Mononuclear cell (primary cell): ENCODE measurements around the gene SOS1. TPM values are rescaled to one million over a fixed set of nuclear protein-coding genes. Genes with fewer than 3 reads are reported as not detected.

ENCODE experiments used
- H3K27me3 ChIP-seq: 2 replicates; pipeline ENCODE4 v1.6.0; 2011; ENCODE audit warnings: low read length, control low read depth; ENCODE audit not compliant: insufficient read depth
- H3K4me1 ChIP-seq: 2 replicates; pipeline ENCODE4 v1.5.1; 2011; ENCODE audit warnings: mild to moderate bottlenecking, low read length, control low read depth; ENCODE audit not compliant: insufficient read depth
- H3K4me3 ChIP-seq: 2 replicates; pipeline ENCODE4 v1.5.1; 2011; ENCODE audit warnings: mild to moderate bottlenecking, low read length, moderate library complexity
- H3K9me3 ChIP-seq: 2 replicates; pipeline ENCODE4 v1.5.1; 2011; ENCODE audit warnings: low read depth, mild to moderate bottlenecking, control low read depth, low read length
- total RNA-seq: library from RNA; depleted of rRNA; stranded (reverse); fragments of >200 nt; gene quantifications from one replicate; pipeline ENCODE4 v1.2.3, GENCODE V29; 2012

SOS1 gene
- total RNA-seq, 1 donor: 10.0 TPM

DNA sequence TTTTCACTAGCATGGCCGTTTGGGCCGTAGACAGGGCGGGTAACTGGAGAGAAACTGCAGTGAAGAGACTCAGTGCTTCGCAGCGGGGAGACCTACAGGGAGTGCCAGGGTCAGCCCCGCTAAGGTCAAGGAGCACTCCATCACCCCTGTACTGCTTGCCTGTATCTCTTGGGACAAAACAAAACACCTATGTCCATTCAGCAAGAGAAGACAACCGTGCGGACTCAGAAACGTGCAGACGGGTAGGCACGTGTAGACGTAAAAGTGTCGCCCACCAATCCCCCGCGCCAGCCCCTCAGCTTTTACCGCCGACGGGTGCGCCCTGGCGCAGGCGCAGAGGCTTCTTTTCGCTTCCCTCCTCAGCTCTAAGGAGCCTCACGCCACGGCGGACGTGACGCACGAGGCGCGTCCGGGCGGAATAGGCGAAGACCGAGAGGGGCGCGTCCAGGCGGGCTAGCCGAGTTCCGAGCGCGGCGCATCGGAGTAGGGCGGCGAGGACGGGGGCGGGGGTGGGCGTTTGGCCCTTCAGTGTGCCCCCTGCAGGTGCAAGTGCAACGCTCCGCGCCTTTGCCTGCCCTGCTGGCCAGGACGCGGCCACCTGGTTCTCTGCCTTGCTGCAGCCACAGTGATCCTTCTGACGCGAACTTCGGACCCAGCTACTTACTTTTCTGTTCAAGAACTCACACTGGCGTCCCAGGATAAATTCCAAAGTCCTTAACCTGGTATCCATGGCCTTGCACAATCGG lies 3.3 kb upstream of the SOS1 start:
- Histone ChIP-seq H3K4me3 (peak overlapping the region; percentile 95), H3K4me1 (peaks cover 55% of the 10 kb centered on the region), H3K27me3 (no peaks in the 10 kb centered on the region), H3K9me3 (no peaks in the 10 kb centered on the region)

DNA sequence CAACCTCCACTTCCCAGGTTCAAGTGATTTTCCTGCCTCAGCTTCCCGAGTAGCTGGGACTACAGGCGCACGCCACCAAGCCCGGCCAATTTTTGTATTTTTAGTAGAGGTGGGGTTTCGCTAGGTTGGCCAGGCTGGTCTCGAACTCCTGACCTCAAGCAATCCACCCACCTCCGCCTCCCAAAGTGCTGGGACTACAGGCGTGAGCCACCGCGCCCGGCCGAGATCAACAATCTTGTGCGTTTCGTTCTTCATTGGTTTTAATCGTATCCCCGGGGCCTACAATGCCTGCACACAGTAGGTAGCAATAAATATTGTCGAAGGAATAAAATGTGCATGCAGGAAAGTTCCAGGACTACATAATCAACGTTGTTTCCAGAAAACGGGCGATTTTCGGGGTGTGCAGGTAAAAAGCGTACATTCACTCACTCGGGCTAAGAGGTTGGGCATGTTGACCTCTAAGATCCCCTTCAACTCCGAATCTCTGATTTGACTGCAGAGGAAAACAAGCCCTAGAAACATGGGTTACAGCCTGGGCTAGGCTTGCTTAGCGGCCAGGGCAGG lies 2.7 kb upstream of the SOS1 start:
- H3K4me1 ChIP-seq: peaks cover 55% of the 10 kb centered on the region
- H3K9me3 ChIP-seq: no peaks in the 10 kb centered on the region
- no peaks in the 10 kb centered on the region for H3K27me3 ChIP-seq
- H3K4me3 ChIP-seq: peak overlapping the region; percentile 95

DNA sequence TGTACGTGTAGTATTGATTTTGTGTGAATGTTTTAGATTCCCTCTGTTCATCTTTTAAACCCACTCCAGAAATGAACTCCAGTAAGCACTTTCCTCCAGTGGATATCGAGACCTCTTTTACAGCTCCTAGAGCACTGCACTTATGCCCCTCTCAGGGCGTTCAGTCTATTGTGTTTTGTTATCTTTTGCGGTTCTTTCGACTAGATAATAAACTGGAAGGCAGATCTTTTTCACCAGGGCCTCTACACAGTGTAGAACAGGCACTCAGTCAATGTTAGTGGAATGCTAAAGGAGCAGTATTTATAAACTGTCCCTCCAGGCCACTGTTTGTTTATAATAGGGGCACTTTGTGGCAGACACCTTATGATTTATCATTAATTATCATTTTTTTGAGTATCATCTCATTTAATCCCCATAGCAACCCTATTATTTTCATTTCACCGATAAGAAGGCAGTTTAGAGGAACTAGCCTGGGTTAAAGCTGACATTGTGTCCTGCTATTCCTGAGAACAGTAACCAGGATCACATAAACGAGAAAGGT lies 742 bp upstream of the SOS1 start:
- Histone ChIP-seq H3K4me1 (peaks cover 55% of the 10 kb centered on the region), H3K27me3 (no peaks in the 10 kb centered on the region), H3K4me3 (peak overlapping the region; percentile 74), H3K9me3 (no peaks in the 10 kb centered on the region)

DNA sequence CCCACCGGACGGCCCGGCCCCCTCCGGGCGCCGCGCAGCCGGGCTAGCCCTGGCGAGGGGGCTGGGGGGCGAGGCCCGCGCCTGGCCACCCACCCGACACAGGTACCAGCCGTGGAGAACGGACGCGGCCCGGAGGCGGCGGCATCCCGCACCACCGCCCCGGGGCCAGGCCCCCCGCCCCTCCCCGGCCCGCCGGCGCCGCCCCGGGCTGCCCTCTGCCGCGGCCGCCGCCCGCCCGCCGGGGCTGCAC lies 405 bp downstream of the SOS1 start:
- H3K27me3 ChIP-seq: no peaks in the 10 kb centered on the region
- H3K9me3 ChIP-seq: no peaks in the 10 kb centered on the region
- peak overlapping the region; percentile 74 for H3K4me3 ChIP-seq
- H3K4me1 ChIP-seq: peaks cover 57% of the 10 kb centered on the region

- H3K4me3 ChIP-seq: peak overlapping the region; percentile 74
- no peaks in the 10 kb centered on the region for H3K27me3 ChIP-seq
- peaks cover 54% of the 10 kb centered on the region for H3K4me1 ChIP-seq
- H3K9me3 ChIP-seq: no peaks in the 10 kb centered on the region
Observed at GRCh38 chr2:39119732-39120520, 925 bp downstream of the SOS1 start.

- Histone ChIP-seq H3K27me3 (no peaks in the 10 kb centered on the region), H3K9me3 (no peaks in the 10 kb centered on the region), H3K4me3 (peak overlapping the region; percentile 74), H3K4me1 (peaks cover 51% of the 10 kb centered on the region)
Observed at GRCh38 chr2:39118786-39119499, 1.9 kb downstream of the SOS1 start.

GRCh38 chr2:39115556-39115955 lies 5.3 kb downstream of the SOS1 start:
- H3K4me3 ChIP-seq: no peak overlapping the region
- peaks cover 33% of the 10 kb centered on the region for H3K4me1 ChIP-seq
- no peaks in the 10 kb centered on the region for H3K9me3 ChIP-seq
- H3K27me3 ChIP-seq: no peaks in the 10 kb centered on the region

GRCh38 chr2:39114771-39115170 lies 6.1 kb downstream of the SOS1 start:
- Histone ChIP-seq H3K4me3 (no peak overlapping the region), H3K4me1 (peaks cover 33% of the 10 kb centered on the region), H3K9me3 (no peaks in the 10 kb centered on the region), H3K27me3 (no peaks in the 10 kb centered on the region)

GRCh38 chr2:39109537-39109936 lies 11.3 kb downstream of the SOS1 start:
- Histone ChIP-seq H3K4me3 (no peak overlapping the region), H3K4me1 (peaks cover 4% of the 10 kb centered on the region), H3K9me3 (no peaks in the 10 kb centered on the region), H3K27me3 (no peaks in the 10 kb centered on the region)

DNA sequence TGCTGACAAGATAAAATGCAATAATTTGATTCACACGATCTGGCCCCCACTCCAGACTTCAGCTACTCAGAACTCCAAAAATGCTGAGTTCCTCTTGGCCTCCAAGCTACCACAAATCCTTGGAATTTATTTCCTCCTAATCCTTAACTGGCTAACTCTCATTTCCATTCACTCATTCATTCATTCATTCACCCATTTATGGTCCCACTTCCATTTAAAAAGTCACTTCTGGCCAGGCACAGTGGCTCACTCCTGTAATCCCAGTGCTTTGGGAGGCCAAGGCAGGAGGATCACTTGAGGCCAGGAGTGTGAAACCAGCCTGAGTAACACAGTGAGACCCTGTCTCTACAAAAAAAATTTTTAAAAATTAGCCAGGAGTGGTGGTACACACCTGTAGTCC lies 12.5 kb downstream of the SOS1 start:
- H3K9me3 ChIP-seq: no peaks in the 10 kb centered on the region
- H3K4me3 ChIP-seq: no peak overlapping the region
- peaks cover 4% of the 10 kb centered on the region for H3K4me1 ChIP-seq
- no peaks in the 10 kb centered on the region for H3K27me3 ChIP-seq

- Histone ChIP-seq H3K4me3 (no peak overlapping the region), H3K9me3 (no peaks in the 10 kb centered on the region), H3K27me3 (no peaks in the 10 kb centered on the region), H3K4me1 (peaks cover 4% of the 10 kb centered on the region)
Observed at GRCh38 chr2:39107724-39108273, 13.1 kb downstream of the SOS1 start.

DNA sequence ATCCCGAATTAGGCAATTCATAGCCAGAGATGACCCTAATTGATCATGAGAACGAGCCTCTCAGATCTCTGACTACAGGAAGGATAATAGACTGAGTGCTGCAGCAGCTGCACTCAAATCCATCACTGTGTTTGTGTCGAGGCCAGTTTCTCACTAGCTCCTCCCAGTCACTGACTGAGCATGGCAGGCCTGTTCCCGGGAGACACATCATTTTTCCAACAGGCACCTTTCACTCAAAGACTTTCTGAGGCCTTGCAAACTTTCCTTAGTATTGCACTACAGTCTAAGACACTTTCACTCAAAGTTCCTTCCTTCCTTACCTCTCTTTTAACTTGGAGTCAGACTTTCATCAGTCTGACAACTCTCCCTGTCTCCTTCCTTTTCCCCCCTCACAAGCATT lies 13.7 kb downstream of the SOS1 start:
- Histone ChIP-seq H3K9me3 (no peaks in the 10 kb centered on the region), H3K4me1 (peaks cover 10% of the 10 kb centered on the region), H3K27me3 (no peaks in the 10 kb centered on the region), H3K4me3 (no peak overlapping the region)

DNA sequence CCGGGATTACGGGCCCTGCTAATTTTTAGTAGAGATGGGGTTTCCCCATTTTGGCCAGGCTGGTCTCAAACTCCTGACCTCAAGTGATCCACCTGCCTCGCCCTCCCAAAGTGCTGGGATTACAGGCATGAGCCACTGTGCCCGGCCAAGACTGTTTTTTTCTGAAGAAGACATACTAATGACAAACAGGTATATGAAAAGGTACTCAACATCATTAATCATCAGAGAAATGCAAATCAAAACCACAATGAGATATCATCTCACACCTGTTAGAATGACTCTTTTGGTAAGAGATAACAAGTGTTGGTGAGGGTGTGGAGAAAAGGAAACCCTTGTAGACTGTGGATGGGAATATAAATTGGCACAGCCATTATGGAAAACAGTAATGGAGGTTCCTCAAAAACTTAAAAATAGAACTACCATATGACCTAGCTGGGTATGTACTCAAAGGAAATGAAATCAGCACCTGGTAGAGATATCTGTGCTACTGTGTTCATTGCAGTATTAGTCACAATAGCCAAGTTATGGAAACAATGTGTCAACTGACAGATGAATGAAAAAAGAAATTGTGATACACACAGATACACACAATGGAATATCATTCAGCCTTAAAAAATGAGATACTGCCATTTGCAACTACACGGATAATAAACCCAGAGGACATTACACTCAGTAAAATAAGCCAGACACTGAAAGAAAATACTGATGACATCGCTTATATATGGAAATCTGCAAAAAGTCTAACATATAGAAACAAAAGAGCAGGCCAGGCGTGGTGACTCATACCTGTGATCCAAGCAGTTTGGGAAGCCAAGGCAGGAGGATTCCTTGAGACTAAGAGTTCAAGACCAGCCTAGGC lies 20.8 kb downstream of the SOS1 start:
- no peaks in the 10 kb centered on the region for H3K27me3 ChIP-seq
- no peaks in the 10 kb centered on the region for H3K9me3 ChIP-seq
- peaks cover 36% of the 10 kb centered on the region for H3K4me1 ChIP-seq
- H3K4me3 ChIP-seq: no peak overlapping the region

DNA sequence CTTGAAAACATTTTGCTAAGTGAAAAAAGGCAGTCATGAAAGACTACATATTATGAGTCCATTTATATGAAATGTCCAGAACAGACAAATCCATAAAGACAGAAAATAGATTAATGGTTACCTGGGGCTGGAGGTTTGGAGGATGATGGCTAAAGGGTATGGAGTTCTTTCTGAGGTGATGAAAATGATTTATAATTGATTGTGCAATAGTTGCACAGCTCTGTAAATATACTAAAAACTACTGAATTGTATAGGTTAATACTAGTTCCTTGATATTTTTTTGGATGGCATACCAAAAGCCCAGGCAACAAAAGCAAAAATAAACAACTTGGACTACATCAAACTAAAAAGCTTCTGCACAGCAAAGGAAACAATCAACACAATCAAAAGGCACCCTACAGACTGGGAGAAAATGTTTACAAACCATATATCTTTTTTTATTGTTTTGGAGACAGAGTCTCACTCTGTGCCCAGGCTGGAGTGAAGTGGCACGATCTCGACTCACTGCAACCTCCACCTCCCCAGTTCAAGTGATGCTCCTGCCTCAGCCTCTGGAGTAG lies 21.5 kb downstream of the SOS1 start:
- H3K27me3 ChIP-seq: no peaks in the 10 kb centered on the region
- H3K9me3 ChIP-seq: no peaks in the 10 kb centered on the region
- H3K4me1 ChIP-seq: peaks cover 43% of the 10 kb centered on the region
- no peak overlapping the region for H3K4me3 ChIP-seq
